ENCODE measurements around the gene RALA. TPM values are rescaled to one million over a fixed set of nuclear protein-coding genes. Genes with fewer than 3 reads are reported as not detected.
"Not testable (repeated sequence)": the region's sequence is repeated elsewhere in the genome, so short reads cannot be mapped to it uniquely, and the experiment has no call there.

RALA gene
- polyA plus RNA-seq, 3 donors from 2014 or later: 28.9 to 33.7 (median 28.9) TPM

DNA sequence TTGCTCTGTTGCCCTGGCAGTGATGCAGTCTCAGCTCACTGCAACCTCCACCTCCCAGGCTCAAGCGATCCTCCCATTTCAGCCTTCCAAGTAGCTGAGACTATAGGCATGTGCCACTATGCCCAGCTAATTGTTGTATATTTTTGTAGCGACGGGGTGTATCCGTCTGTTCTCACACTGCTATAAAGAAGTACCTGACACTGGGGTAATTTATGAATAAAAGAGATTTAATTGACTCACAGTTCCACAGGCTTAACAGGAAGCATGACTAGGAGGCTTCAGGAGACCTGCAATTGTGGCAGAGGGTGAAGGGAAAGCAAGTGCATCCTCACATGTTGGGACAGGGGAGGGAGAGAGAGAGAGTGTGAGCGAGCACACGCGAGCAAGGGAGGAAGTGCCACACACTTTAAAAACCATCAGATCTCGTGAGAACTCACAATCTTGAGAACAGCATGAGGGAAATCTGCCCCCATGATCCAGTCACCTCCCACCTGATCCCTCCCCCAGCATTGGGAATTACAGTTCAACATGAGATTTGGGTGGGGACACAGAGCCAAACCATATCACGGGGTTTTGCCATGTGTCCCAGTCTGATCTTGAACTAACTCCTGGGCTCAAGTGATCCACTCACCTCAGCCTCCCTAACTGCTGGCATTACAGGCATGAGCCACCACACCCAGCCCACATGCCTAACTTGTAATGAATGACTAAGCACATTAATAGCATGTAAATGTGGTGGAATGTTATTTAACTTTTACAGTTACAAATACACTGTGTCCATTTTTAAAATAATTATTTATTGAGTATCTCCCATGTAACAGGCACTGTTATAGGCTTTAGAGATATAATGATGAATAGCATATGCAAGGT, 65.5 kb downstream of the RALA start:
- Mint-ChIP-seq H3K4me3 (no peak overlapping the region), H3K27me3 (ENCODE audit: low read depth in 3 of 3) (peaks cover 0 to 3% (median 0%) of the 10 kb centered on the region in 3 donors), H3K27ac (no peak overlapping the region), H3K36me3 (peaks cover 16 to 30% (median 17%) of the 10 kb centered on the region in 3 donors), H3K4me1 (peaks cover 3 to 11% of the 10 kb centered on the region in 2 donors), H3K9me3 (no peaks in the 10 kb centered on the region)
- DNase-seq: no peak

DNA sequence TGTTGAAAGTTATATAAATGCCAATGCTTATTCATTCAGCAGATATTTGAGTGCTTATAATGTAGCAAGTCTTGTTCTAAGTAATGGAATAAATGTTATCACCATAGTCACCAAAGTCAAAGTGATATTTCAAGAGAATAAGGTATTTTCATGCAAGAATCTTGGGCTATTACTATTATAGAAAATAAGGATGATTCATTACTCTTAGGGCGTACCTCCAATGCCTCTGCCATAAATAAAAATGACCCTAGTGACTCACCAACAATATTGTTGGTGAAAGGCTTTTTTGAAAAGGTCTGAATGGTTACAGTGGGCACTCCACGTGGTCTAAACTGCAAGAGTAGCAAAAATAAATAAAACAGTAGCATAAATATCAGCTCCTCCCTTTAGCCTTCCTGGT, 68.4 kb downstream of the RALA start:
- Mint-ChIP-seq H3K27ac (no peak overlapping the region), H3K27me3 (ENCODE audit: low read depth in 3 of 3) (no peaks in the 10 kb centered on the region), H3K9me3 (no peaks in the 10 kb centered on the region), H3K36me3 (peaks cover 17 to 33% (median 24%) of the 10 kb centered on the region in 3 donors), H3K4me1 (peaks cover 0 to 1% of the 10 kb centered on the region in 2 donors), H3K4me3 (no peak overlapping the region)
- no peak for DNase-seq

DNA sequence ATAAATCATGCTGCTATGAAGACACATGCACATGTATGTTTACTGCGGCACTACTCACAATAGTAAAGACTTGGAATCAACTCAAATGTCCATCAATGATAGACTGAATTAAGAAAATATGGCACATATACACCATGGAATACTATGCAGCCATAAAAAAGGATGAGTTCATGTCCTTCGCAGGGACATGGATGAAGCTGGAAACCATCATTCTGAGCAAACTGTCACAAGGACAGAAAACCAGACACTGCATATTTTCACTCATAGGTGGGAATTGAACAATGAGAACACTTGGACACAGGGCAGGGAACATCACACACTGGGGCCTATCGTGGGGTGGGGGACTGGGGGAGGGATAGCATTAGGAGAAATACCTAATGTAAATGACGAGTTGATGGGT, 69.7 kb downstream of the RALA start:
- H3K27ac Mint-ChIP-seq; H3K4me3 Mint-ChIP-seq; H3K4me1 Mint-ChIP-seq; H3K9me3 Mint-ChIP-seq; H3K27me3 Mint-ChIP-seq (ENCODE audit: low read depth in 3 of 3); DNase-seq: not testable (repeated sequence)
- peaks cover 17 to 35% (median 33%) of the 10 kb centered on the region in 3 donors for H3K36me3 Mint-ChIP-seq

DNA sequence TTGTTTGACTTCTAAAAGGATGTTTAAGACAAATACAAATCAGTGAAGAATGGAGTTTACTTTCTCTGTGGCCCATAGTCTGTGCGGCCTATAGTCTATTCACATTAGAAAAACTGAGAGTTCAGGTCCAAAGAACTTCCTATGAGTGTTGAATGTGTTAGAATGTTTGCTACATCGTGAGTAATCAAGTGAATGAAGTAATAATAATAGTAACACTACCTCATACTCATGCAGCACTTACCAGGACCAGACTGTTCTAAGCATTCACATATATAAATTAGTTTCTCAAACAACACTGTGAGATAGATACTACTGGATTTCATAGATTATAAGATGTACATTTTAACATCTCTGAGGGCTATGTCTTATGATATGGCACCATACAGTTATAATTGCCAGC, 70.4 kb downstream of the RALA start:
- peaks cover 17 to 38% (median 36%) of the 10 kb centered on the region in 3 donors for H3K36me3 Mint-ChIP-seq
- H3K4me3 Mint-ChIP-seq: no peak overlapping the region
- H3K4me1 Mint-ChIP-seq: no peaks in the 10 kb centered on the region
- no peak for DNase-seq
- no peaks in the 10 kb centered on the region for H3K9me3 Mint-ChIP-seq
- H3K27ac Mint-ChIP-seq: no peak overlapping the region
- H3K27me3 Mint-ChIP-seq (ENCODE audit: low read depth in 3 of 3): no peaks in the 10 kb centered on the region

DNA sequence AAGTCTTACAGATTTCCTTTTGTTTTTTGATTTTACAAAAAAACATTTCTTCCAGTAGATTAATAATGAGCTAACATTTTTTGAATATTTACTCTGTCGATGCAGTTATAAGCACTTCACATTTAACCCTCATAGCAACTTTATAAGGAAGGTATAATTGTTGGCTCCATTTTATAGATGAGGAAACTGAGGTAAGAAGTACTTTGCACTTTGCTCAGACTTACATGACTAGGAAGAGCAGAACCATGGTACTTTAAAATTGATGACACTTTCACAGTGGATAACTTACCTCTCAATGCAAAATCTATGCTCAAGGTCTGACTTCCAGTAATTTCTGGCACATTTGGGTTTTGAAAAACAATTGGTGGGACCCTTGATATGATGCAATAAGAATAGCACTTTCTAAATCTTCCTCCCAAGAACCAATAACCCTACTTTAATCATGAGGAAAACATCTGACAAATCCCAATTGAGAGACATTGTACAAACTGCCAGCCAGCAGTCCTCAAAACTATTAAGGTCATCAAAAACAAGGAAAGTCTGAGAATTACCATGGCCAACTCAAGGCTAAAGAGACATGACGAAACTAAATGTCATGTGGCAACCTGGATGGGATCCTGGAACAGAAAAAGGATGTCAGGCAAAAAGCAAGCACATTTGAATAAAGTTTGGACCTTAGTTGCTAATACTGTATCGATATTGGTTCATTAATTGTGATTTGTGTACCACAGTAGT, 72.6 kb downstream of the RALA start:
- DNase-seq: no peak
- peak overlapping the region in 1 of 6 donors; percentile 18 for H3K27ac Mint-ChIP-seq
- peaks cover 0 to under 1% (median 0%) of the 10 kb centered on the region in 3 donors for H3K27me3 Mint-ChIP-seq (ENCODE audit: low read depth in 3 of 3)
- no peaks in the 10 kb centered on the region for H3K9me3 Mint-ChIP-seq
- H3K4me1 Mint-ChIP-seq: peaks cover 0 to 4% of the 10 kb centered on the region in 2 donors
- H3K4me3 Mint-ChIP-seq: no peak overlapping the region
- peaks cover 13 to 38% (median 33%) of the 10 kb centered on the region in 3 donors for H3K36me3 Mint-ChIP-seq

DNA sequence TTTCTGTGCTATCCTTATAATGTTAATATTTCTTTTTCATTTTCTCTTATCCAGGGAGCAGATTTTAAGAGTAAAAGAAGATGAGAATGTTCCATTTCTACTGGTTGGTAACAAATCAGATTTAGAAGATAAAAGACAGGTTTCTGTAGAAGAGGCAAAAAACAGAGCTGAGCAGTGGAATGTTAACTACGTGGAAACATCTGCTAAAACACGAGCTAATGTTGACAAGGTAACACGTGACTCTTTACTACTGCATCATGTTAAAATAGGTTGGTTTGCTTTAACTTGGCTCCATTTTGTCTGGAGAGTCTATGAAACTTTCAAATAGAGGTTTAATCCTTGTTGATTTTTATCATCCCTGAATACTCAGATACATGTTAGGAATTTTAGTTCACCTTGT, 73.3 kb downstream of the RALA start:
- H3K27me3 Mint-ChIP-seq (ENCODE audit: low read depth in 3 of 3): peaks cover 0 to 2% (median 0%) of the 10 kb centered on the region in 3 donors
- peaks cover 8 to 40% (median 35%) of the 10 kb centered on the region in 3 donors for H3K36me3 Mint-ChIP-seq
- H3K27ac Mint-ChIP-seq: peak overlapping the region in 1 of 6 donors; percentile 18
- no peaks in the 10 kb centered on the region for H3K9me3 Mint-ChIP-seq
- H3K4me3 Mint-ChIP-seq: no peak overlapping the region
- no peak for DNase-seq
- peaks cover 0 to 7% of the 10 kb centered on the region in 2 donors for H3K4me1 Mint-ChIP-seq

DNA sequence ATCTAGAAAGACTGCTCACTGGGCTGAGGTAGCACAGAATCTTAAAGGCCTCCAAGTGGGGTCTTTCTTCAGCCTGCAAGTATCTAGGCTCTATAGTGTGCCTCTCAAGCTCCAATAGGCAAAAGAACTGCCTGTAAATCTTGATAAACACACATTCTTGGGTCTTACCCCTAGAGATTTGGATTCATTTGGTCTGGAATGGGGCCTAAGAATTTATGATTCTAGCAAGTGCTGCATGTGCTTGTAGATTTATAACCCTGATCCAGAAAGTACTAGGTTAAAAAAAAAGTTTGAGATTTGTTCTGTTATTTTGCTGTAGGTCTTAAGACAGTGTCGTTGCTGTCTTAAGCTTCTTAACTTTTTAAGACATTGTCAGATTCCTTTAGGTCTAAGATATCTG, 74.1 kb downstream of the RALA start:
- Mint-ChIP-seq H3K4me1 (peaks cover 0 to 9% of the 10 kb centered on the region in 2 donors), H3K4me3 (no peak overlapping the region), H3K27ac (peak overlapping the region in 1 of 6 donors; percentile 20), H3K27me3 (ENCODE audit: low read depth in 3 of 3) (peaks cover 0 to 2% (median 0%) of the 10 kb centered on the region in 3 donors), H3K36me3 (peaks cover 10 to 37% (median 34%) of the 10 kb centered on the region in 3 donors), H3K9me3 (no peaks in the 10 kb centered on the region)
- DNase-seq: no peak

DNA sequence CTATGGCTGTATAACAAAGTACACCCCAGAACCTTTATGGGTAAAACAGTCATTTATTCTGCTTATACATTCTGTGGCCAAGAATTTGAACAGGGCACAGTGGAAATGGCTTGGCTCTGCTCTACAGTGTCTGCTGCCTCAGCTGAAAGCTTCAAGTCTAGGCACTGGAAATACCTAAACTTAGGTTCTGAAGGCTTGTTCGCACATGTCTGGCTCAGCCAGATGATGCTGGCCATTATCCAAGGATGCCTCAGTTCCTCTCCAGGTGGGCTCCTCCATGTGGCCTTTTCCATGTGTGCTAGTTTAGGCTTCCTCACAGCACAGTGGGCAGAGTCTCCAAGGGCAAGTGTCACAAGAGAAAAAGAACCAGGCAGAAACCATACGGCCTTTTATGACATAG, 76.8 kb downstream of the RALA start:
- DNase-seq: no peak
- no peak overlapping the region for H3K4me3 Mint-ChIP-seq
- peaks cover 0 to 9% of the 10 kb centered on the region in 2 donors for H3K4me1 Mint-ChIP-seq
- H3K9me3 Mint-ChIP-seq: no peaks in the 10 kb centered on the region
- no peak overlapping the region for H3K27ac Mint-ChIP-seq
- peaks cover 9 to 30% (median 28%) of the 10 kb centered on the region in 3 donors for H3K36me3 Mint-ChIP-seq
- peaks cover 0 to 2% (median 0%) of the 10 kb centered on the region in 3 donors for H3K27me3 Mint-ChIP-seq (ENCODE audit: low read depth in 3 of 3)

DNA sequence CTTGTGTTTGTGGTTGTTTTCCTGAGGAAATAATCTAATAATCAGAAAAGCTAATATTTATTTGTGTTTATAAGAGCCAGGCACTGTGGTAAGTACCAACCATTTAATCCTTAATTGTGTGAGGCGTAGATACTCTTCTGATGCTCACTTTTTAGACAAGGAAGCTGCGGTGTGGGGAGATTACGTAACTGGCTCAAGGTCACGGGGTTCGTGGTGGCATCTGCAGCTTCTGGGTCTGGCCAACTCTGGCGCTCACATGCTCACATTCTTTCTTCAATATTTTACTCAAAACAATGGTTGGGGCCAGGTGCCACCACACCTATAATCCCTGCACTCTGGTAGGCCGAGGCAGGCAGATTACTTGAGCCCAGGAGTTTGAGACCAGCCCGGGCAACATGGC, 77.6 kb downstream of the RALA start:
- H3K27ac Mint-ChIP-seq: no peak overlapping the region
- H3K4me1 Mint-ChIP-seq: peaks cover 0 to 9% of the 10 kb centered on the region in 2 donors
- DNase-seq: peak in 1 of 3 donors; percentile 4
- H3K27me3 Mint-ChIP-seq (ENCODE audit: low read depth in 3 of 3): peaks cover 0 to 2% (median 0%) of the 10 kb centered on the region in 3 donors
- peaks cover 9 to 30% (median 28%) of the 10 kb centered on the region in 3 donors for H3K36me3 Mint-ChIP-seq
- H3K9me3 Mint-ChIP-seq: no peaks in the 10 kb centered on the region
- no peak overlapping the region for H3K4me3 Mint-ChIP-seq

DNA sequence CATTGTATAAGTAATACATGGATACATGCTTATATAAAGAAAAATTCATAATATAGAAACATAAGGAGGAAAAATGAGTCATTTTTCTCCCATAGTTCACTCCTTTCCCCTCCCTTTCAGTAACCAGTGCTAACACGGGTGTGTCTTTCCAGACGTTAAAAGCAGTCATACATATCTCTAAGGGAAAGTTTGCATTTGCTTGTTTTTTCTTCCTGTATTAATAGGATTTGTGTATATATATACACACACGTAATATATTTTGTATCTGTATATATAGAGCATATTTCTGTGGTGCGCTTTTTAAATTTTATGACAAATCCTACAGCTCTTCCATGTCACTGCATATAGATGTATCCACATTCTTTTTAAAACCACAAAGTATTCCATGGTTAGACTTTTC, 78.8 kb downstream of the RALA start:
- no peak for DNase-seq
- Mint-ChIP-seq H3K27me3 (ENCODE audit: low read depth in 3 of 3) (peaks cover 0 to 2% (median 0%) of the 10 kb centered on the region in 3 donors), H3K27ac (no peak overlapping the region), H3K36me3 (peaks cover 9 to 25% (median 22%) of the 10 kb centered on the region in 3 donors), H3K4me1 (peaks cover 0 to 9% of the 10 kb centered on the region in 2 donors), H3K9me3 (no peaks in the 10 kb centered on the region), H3K4me3 (no peak overlapping the region)

DNA sequence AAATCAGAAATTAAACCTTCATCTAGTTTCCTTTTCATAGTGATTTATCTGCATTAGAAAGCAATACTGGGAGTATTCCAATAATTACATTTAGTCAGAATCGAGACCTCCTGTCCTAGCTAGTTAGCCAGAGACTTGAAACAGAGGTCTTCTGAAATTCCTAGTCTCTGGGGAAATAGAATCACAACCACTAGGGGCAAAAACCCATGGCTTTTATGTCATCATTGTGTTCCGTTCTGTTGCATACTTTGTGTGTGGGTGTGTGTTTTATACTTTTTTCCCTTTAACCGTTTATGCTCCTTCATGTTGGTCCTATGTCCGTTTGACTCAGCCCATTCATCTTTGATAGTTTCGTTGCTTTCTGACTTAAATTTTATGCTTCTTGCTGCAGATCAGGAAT, 79.8 kb downstream of the RALA start:
- H3K36me3 Mint-ChIP-seq: peaks cover 12 to 22% (median 15%) of the 10 kb centered on the region in 3 donors
- no peak for DNase-seq

DNA sequence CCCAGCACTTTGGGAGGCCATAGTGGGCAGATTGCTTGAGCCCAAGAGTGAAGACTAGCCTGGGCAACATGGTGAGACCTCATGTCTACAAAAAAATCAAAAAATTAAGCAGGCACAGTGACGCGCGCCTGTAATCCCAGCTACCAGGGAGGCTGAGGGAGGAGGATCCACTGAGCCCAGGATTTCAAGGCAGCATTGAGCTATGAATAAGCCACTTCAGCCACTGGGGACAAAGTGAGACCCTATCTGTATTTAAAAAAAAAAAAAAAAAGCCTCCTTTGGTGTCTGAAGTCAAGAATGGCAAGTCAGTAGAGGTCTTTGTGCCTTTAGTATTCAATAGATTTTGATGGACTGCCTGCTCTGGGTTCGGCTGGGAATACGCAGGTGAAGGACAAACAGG, 85.7 kb downstream of the RALA start:
- no peak for DNase-seq
- Mint-ChIP-seq H3K4me3 (no peak overlapping the region), H3K36me3 (peaks cover 9 to 13% (median 13%) of the 10 kb centered on the region in 3 donors), H3K4me1 (no peaks in the 10 kb centered on the region), H3K9me3 (peaks cover 4 to 9% (median 8%) of the 10 kb centered on the region in 6 donors), H3K27me3 (ENCODE audit: low read depth in 3 of 3) (peaks cover 0 to 3% (median 2%) of the 10 kb centered on the region in 3 donors), H3K27ac (no peak overlapping the region)

More for the DNA sequence above, 79.8 kb downstream of the RALA start:
- H3K27ac Mint-ChIP-seq: peak overlapping the region in 2 of 6 donors; percentile 36 to 51
- H3K9me3 Mint-ChIP-seq: no peaks in the 10 kb centered on the region
- H3K4me3 Mint-ChIP-seq: no peak overlapping the region
- peaks cover 0 to 9% of the 10 kb centered on the region in 2 donors for H3K4me1 Mint-ChIP-seq
- H3K27me3 Mint-ChIP-seq (ENCODE audit: low read depth in 3 of 3): peaks cover 0 to 2% (median 0%) of the 10 kb centered on the region in 3 donors

DNA sequence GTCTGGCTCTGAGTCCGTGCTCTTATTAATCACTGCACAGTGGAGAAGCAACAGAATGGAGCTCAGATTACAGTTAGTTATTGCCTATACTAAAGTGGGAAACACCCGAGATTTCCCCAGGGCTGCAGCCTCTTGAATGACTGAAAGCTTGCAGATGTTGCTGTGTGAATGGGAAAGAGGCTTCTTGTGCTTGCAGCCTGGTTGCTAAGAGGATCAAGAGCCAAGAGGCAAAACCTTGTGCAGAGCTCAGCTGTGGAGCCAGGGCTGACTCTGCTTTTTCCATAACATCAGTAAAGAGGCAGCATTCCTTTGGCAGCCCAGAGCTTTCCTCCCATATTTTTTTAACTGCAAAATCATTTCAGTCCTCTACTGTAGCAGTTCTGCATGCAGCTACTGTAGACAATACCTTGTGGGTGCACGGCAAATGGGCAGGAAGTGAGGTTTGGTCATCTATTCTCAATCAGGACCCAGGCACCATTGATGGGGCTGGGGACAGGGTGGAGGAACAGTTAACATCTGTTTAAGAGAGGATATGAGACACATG, 86.5 kb downstream of the RALA start:
- H3K4me1 Mint-ChIP-seq: no peaks in the 10 kb centered on the region
- H3K4me3 Mint-ChIP-seq: no peak overlapping the region
- H3K9me3 Mint-ChIP-seq: peaks cover 4 to 17% (median 11%) of the 10 kb centered on the region in 6 donors
- no peak overlapping the region for H3K27ac Mint-ChIP-seq
- H3K36me3 Mint-ChIP-seq: peaks cover 9 to 16% (median 15%) of the 10 kb centered on the region in 3 donors
- DNase-seq: no peak
- peaks cover 0 to 3% (median 2%) of the 10 kb centered on the region in 3 donors for H3K27me3 Mint-ChIP-seq (ENCODE audit: low read depth in 3 of 3)

Data from immature natural killer cell (primary cell).